HG02852 (cell line): ENCODE measurements around the gene SBNO1.
"Not testable (repeated sequence)": the region's sequence is repeated elsewhere in the genome, so short reads cannot be mapped to it uniquely, and the experiment has no call there.

ENCODE experiments used
- ATAC-seq: cut with Tn5 transposase; IDR thresholded peaks from one replicate; pipeline ENCODE4 v1.9.1; 2021; ENCODE audit warnings: mild to moderate bottlenecking, moderate library complexity; ENCODE audit not compliant: unreplicated experiment

Gene SBNO1

GRCh38 chr12:123351349-123351748, 13.3 kb downstream of the SBNO1 start:
- ATAC-seq, result no peak

DNA sequence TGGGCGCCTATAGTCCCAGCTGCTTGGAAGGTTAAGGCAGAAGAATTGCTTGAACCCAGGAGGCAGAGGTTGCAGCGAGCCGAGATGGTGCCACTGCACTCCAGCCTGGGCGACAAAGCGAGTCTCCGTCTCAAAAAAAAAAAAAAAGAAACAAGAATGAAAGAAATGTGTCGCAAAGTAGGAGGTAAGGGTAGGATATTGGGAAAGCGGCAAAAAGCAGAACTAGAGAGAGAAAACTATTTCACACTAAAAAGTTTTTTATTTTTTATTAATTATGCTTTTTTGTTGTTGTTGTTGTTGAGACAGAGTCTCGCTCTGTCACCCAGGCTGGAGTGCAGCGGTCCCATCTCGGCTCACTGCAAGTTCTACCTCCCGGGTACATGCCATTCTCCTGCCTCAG, 17.7 kb downstream of the SBNO1 start:
- no peak for ATAC-seq

- no peak for ATAC-seq
These were observed 20.6 kb downstream of the SBNO1 start for GRCh38 chr12:123344086-123344485.

- no peak for ATAC-seq
These were observed 27.6 kb downstream of the SBNO1 start for GRCh38 chr12:123337070-123337469.

DNA sequence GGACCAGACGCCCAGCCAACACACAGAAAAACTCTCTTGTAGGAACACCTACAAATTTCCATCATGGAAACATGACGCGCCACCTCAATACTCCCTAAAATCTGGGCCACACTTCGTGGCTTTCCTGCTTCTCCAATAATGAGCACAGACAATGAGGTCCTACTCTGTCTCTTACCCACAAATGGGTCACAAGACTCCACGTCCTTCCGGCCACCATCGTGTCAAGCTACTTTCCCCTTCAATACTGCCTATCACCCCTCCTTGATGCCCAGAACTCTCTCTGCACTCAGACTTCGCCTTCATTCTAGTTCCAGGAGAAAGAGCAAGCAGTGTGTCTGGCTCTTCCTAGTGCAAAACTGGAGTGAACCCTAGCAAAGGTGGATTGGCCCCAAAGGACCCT, 28.1 kb downstream of the SBNO1 start:
- no peak for ATAC-seq

GRCh38 chr12:123335490-123335889, 29.2 kb downstream of the SBNO1 start:
- no peak for ATAC-seq

GRCh38 chr12:123329799-123330198, 34.8 kb downstream of the SBNO1 start:
- no peak for ATAC-seq

DNA sequence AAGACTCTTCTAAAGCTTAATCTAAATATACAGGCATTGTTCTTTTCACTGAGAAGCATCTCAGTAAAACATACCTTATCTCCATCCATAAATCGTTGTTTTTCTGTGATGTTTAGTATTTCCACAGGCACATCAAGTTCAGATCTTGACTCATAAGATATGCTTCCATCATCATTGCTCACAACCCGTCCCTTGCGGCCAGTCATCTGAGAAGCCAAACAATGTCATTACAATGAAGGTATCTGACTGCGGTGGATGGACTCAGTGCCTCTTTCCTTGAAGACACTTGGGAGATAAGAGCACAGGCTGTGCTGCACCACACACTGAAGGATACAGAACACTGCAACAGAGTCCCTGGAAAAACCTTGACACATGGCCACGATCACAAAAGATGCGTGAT, 44.8 kb downstream of the SBNO1 start:
- ATAC-seq, result no peak

- ATAC-seq, result no peak
These were observed 45.4 kb downstream of the SBNO1 start for GRCh38 chr12:123319273-123319672.

DNA sequence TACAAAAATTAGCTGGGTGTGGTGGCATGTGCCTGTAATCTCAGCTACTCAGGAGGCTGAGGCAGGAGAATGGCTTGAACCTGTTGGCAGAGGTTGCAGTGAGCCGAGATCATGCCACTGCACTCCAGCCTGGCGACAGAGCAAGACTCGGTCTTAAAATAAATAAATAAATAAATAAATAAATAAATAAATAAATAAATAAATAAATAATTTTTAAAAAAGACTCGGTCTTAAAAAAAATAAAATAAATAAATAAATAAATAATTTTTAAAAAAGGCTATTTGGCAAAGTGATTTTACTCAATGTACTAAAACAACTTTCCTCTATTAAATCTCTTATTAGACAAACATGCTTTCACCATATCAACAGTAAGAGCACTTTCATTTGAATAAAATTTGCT, 51.6 kb downstream of the SBNO1 start:
- not testable (repeated sequence) for ATAC-seq

DNA sequence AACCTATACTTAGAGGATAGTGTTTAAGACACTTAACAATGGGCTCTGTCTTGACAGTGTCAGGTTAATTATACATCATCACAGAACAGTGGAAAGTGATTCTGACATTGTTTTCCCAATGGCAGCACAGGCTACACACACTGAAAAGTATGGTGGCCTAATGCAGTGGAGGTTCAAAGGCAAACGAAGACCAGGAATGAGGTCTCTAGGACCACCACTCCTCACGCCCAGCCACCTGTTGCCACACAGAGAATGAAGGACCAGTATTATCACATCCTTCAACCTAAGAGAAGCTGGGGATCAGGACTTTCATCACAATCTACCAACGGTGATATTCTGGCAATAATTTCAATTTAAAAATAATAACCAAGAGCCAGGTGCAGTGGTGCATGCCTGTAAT, 58.4 kb downstream of the SBNO1 start:
- ATAC-seq, result no peak

GRCh38 chr12:123305136-123305535, 59.5 kb downstream of the SBNO1 start:
- no peak for ATAC-seq

GRCh38 chr12:123293178-123293760, 71.4 kb downstream of the SBNO1 start:
- ATAC-seq, result no peak

GRCh38 chr12:123289911-123290310, 74.7 kb downstream of the SBNO1 start:
- no peak for ATAC-seq

DNA sequence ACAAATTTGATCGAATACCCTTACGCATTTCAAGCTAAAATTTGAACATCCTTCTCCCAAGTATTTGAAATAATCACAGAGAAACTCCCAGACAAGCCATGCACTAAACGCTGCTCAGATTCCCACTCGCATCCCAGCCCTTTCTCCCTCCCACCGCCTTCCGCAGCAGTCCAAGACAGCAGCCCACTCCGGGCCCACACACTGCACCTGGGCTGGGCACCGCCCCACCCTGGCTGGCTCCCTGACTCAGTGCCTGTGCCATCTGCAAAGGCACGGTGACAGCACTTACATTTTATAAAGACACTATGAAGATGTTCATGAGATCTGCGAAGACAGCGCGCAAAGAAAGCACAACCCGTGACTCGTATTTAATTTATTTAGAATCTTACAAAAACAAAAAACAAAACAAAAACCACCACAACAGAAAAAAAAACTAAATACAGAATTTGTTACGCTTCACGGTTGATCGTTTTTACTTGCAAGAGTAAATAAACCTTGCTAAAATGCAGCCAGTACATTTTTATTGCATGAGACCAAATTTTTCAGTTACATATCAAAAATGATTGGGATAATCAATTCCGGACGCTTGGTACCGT, 75.8 kb downstream of the SBNO1 start:
- no peak for ATAC-seq

DNA sequence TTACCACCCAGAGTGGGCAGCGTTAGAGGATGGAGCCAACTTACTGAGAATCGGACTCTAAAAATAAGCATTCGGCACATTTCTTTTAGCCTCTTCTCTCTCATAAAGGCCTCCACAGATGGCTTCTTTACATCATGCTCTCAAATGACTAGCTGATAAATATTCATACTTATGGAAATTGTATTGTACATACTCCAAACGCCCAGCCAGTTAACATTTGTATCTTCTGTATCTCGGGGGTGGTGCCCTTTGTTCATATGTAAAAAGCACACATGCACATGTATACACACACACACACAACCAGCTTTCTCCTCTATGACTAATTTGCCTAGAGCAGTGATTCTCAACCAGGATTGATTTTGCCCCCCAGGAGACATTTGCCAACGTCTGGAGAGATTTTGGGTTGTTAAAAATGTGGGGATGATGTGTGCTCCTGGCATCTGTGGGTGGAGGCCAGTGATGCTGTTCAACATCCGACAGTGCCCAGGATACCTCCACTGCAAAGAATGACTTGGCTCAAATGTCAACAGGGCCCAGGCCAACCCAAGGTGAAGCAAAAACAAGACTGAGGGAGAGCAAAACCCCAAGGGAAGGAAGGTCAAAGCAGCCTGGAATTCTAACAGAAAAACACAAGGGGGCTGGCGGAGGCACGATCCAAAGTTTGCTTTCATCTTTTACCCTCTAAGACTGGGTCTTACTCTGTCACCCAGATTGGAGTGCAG, 77.8 kb downstream of the SBNO1 start:
- no peak for ATAC-seq

GRCh38 chr12:123284669-123285068, 80.0 kb downstream of the SBNO1 start:
- no peak for ATAC-seq

DNA sequence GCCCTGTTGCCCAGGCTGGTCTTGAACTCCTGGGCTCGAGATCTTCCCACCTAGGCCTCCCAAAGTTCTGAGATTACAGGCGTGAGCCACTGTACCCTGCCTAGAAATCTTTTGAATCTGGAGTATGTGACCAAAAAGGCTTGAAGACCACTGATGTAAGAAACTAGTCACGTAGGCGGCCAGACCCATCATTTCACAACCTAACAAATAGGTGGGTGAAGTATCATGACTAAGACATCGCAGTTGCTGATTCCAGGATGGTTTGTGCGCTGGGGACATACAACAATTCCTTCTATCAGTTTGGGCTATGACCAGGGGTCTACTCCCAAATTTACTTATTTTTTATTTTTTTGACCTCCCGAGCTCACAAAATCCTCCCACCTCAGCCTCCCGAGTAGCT, 81.2 kb downstream of the SBNO1 start:
- ATAC-seq, result no peak

- no peak for ATAC-seq
These were observed 82.5 kb downstream of the SBNO1 start for GRCh38 chr12:123282111-123282510.

DNA sequence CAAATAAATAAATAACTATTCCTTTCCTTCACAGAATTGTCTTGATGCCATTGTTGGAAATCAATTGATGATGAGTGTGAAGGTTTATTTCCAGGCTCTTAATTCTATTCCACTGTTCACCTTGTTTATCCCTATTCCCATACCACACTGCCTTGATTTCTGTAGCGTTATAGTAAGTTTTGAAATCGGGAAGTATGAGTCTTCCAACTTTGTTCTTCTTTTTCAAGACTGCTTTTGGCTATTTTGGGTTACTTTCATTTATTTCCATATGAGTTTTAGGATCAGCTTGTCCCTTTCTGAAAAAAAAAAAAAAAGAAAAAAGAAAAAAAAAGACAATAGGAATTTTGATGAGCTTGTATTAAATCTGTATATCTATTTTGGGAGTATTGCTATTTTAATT, 83.7 kb downstream of the SBNO1 start:
- no peak for ATAC-seq

DNA sequence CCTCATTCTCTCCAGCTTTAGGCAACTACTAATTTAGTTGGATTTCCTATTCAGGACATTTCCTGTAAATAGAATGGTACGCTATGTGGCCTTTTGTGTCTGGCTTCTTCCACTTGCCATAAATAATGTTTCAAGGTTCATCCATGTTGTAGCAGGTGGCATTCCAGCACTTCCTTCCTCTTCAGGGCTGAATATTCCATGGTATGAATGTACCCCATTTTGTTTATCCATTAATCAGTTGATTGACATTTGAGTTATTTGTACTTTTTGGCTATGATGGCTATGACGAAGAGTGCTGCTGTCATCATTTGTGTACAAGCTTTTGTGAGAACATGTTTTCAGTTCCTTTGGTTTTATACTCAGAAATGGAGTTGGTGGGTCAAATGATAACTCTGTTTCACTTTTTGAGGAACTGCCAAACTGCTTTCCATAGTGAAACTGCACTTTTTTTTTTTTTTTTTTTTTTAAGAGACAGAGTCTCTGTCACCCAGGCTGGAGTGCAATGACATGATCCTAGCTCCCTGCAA, 86.5 kb downstream of the SBNO1 start:
- peak; percentile 64 for ATAC-seq

DNA sequence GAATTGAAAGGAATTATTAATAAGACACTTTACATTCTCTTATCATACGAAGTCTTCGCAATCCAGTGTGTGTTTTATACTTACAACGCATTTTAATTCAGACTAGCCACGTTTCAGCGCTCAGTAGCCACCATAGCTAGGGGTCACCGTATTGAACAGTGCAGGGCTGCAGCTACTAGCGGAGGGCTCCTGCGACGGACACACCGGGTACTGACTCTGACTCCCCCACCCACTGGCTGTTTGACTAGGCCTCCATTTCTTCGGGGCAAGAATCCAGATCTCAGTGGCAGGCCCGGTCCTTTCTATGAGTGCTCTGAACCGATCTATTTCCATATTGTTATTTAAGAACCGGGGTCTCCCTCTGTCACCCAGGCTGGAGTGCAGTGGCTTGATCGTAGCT, 91.5 kb downstream of the SBNO1 start:
- ATAC-seq, result no peak
